Gastrocnemius medialis (tissue), 4 donors: ENCODE measurements around the gene UBE2Q1. TPM values are rescaled to one million over a fixed set of nuclear protein-coding genes. Genes with fewer than 3 reads are reported as not detected.

Experiments used
- ATAC-seq, 2 donors: fragments of 150-250 bp; one replicate each; pipeline ENCODE4 v1.9.1; 2016
- DNase-seq, 2 donors: peaks; one replicate each; pipeline ENCODE4 v3.0.0-alpha.2; 2019
- H3K27ac ChIP-seq, 4 donors: fragments of 200-600 bp; sonication (generic); 1 replicate in 1 of 4; 2 replicates in 3 of 4; pipeline ENCODE4 v1.5.1; 2016 to 2018; ENCODE audit warnings: mild to moderate bottlenecking in 2 of 4, moderate library complexity in 1 of 4
- H3K27me3 ChIP-seq, 3 donors: fragments of 200-600 bp; sonication (generic) in 2 of 3; 1 replicate in 1 of 3; 2 replicates in 2 of 3; pipeline versions ENCODE4 v1.5.1 to v1.6.0; 2016 to 2019; ENCODE audit warnings: mild to moderate bottlenecking in 1 of 3, moderate library complexity in 1 of 3
- H3K36me3 ChIP-seq, 2 donors: fragments of 200-600 bp; sonication (generic) in 1 of 2; one replicate each; pipeline ENCODE4 v1.5.1; 2017 to 2018
- H3K4me1 ChIP-seq, 2 donors: fragments of 200-600 bp; sonication (generic) in 1 of 2; one replicate each; pipeline ENCODE4 v1.5.1; 2016 to 2017; ENCODE audit warnings: mild to moderate bottlenecking in 2 of 2
- H3K4me3 ChIP-seq, 4 donors: fragments of 200-600 bp; sonication (generic) in 3 of 4; 1 replicate in 1 of 4; 2 replicates in 3 of 4; pipeline ENCODE4 v1.5.1; 2016 to 2019; ENCODE audit warnings: mild to moderate bottlenecking in 2 of 4
- H3K9me3 ChIP-seq, 3 donors: fragments of 200-600 bp; sonication (generic) in 2 of 3; 1 replicate in 1 of 3; 2 replicates in 2 of 3; pipeline ENCODE4 v1.5.1; 2016 to 2019
- CTCF ChIP-seq, 5 experiments: fragments of 450-650 bp in 3 of 5; fragments of 200-600 bp in 2 of 5; sonication (generic) in 2 of 5; IDR thresholded peaks in 4 of 5; conservative IDR thresholded peaks in 1 of 5; 1 replicate in 4 of 5; 2 replicates in 1 of 5; pipeline ENCODE4 v1.5.1; 2016 to 2019; ENCODE audit warnings: antibody characterized with exemption in 5 of 5, mild to moderate bottlenecking in 3 of 5, moderate library complexity in 3 of 5
- POLR2A ChIP-seq, 2 donors: fragments of 450-650 bp; IDR thresholded peaks; one replicate each; pipeline ENCODE4 v1.6.1; 2017; ENCODE audit warnings: antibody characterized with exemption in 2 of 2, mild to moderate bottlenecking in 2 of 2, moderate library complexity in 2 of 2
- in situ Hi-C, 4 donors: fragments of 200-750 bp; cut with MboI; loops; one replicate each; pipeline versions ENCODE4 v1.15.0 to v1.8.0; 2017; ENCODE audit warnings: low sequenced_read_pairs in 4 of 4
- intact Hi-C: fragments of 100-400 bp; cut with DNase I; formaldehyde crosslinking; loops from one replicate; pipeline ENCODE4 v1.15.1; 2023; ENCODE audit warnings: low total_unique reads
- total RNA-seq, 4 donors: library from RNA; depleted of rRNA; stranded (reverse); fragments of >200 nt; gene quantifications; one replicate each; pipeline versions ENCODE4 v1.1.0 to v1.2.3, GENCODE V29; 2016

UBE2Q1 gene
- total RNA-seq, 4 donors from 2014 or later = 18.8 to 42.8 (median 24.1) TPM

DNA sequence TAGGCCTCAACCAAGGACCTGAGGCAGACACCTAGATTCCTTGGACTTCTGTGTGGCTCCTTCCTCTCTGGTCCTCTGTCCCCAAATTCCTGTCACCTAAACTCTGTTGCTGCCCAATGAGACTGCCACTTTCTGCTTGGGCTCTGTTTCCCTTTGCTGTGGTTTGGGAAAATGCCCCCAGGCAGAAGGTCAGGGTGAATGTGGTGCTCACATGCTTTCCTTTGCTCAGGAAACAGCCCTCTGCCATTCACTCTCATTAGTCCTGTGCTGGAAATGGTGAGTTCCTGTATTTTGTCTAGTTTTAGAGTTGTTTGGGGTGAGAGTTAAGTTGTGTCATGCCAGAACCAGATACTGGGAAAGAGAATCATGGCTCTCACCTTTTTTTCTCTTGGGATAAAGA, 33.6 kb downstream of the UBE2Q1 start:
- Histone ChIP-seq H3K36me3 (no peaks in the 10 kb centered on the region), H3K27me3 (no peaks in the 10 kb centered on the region), H3K4me1 (peaks cover 0 to 5% of the 10 kb centered on the region in 2 donors), H3K4me3 (no peak overlapping the region), H3K27ac (no peak overlapping the region), H3K9me3 (no peaks in the 10 kb centered on the region)
- no peak for ATAC-seq
- DNase-seq = no peak
- intact Hi-C loops (loop anchor here (5.0 kb wide), 1 partner anchor 38 kb away; no protein-coding TSS in a partner anchor), in situ Hi-C loops (no loop called here)
- TF ChIP-seq CTCF (IDR thresholded peaks at IDR 0.05 in 4 of 5, conservative IDR thresholded peaks at IDR 0.05 in 1 of 5) (no peak), POLR2A (IDR thresholded peaks at IDR 0.05) (no peak)

DNA sequence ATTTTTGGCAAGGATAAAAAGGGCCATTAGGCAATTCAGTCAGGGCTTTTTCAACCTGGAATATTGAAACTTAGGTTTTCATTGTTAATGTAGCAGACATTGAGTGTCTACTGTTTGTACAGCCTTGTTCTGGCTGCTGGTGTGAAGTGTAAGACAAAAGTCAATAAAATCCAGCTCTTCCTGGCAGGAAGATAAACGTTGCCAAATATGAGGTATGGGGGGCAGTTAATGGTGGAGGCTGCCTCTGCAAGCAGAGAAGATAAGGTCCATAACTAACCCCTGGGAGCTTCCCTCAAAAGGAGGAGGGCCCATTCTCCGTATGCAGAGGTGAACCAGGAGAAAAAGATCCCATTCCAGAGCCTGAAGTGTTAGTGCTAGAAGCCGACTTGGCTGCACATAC, 36.8 kb downstream of the UBE2Q1 start:
- ATAC-seq (no peak), DNase-seq (no peak)
- Histone ChIP-seq H3K9me3 (no peaks in the 10 kb centered on the region), H3K36me3 (no peaks in the 10 kb centered on the region), H3K27me3 (no peaks in the 10 kb centered on the region), H3K4me1 (peaks cover 0 to 5% of the 10 kb centered on the region in 2 donors), H3K4me3 (no peak overlapping the region), H3K27ac (no peak overlapping the region)
- intact Hi-C loops = loop anchor here (5.0 kb wide), 1 partner anchor 34 kb away; no protein-coding TSS in a partner anchor
- no peak for TF ChIP-seq CTCF (IDR thresholded peaks at IDR 0.05 in 4 of 5, conservative IDR thresholded peaks at IDR 0.05 in 1 of 5)
- TF ChIP-seq POLR2A (IDR thresholded peaks at IDR 0.05) = no peak
- in situ Hi-C loops = no loop called here

- Histone ChIP-seq H3K27ac (no peak overlapping the region), H3K9me3 (no peaks in the 10 kb centered on the region), H3K4me3 (no peak overlapping the region), H3K27me3 (no peaks in the 10 kb centered on the region), H3K4me1 (peaks cover 0 to 5% of the 10 kb centered on the region in 2 donors), H3K36me3 (no peaks in the 10 kb centered on the region)
- in situ Hi-C loops (no loop called here), intact Hi-C loops (loop anchor here (5.0 kb wide), 1 partner anchor 33 kb away; no protein-coding TSS in a partner anchor)
- peak in 1 of 2 donors; percentile 26 for ATAC-seq
- TF ChIP-seq POLR2A (IDR thresholded peaks at IDR 0.05) = no peak
- TF ChIP-seq CTCF (IDR thresholded peaks at IDR 0.05 in 4 of 5, conservative IDR thresholded peaks at IDR 0.05 in 1 of 5) = no peak
- no peak for DNase-seq
Observed at GRCh38 chr1:154520333-154520732, 38.1 kb downstream of the UBE2Q1 start.

DNA sequence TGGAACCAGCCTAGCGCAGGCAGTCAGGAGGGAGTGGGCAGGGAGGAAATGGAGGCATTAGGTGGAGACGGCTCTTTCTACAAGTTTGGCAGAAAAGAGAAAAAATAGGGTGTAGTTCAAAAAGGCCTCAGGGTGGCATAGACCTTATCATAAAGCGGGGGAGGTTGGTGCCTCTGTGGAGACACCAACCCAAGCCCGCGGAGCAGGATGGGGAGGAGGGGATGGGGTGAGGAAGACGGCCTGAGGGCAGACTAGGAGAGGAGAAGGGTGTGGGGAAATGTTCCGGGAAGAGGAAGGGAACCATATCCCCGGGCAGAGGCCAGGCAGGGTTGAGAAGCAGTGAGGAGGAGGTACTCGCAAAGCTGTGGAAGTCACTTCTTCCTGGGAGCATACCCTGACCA, 38.9 kb downstream of the UBE2Q1 start:
- in situ Hi-C loops = no loop called here
- no peaks in the 10 kb centered on the region for H3K36me3 ChIP-seq
- no peak overlapping the region for H3K27ac ChIP-seq
- H3K4me1 ChIP-seq = peaks cover 0 to 5% of the 10 kb centered on the region in 2 donors
- no peak overlapping the region for H3K4me3 ChIP-seq
- no peak for TF ChIP-seq CTCF (IDR thresholded peaks at IDR 0.05 in 4 of 5, conservative IDR thresholded peaks at IDR 0.05 in 1 of 5)
- TF ChIP-seq POLR2A (IDR thresholded peaks at IDR 0.05) = no peak
- ATAC-seq = no peak
- intact Hi-C loops = no loop called here
- DNase-seq = no peak
- no peaks in the 10 kb centered on the region for H3K9me3 ChIP-seq
- H3K27me3 ChIP-seq = no peaks in the 10 kb centered on the region

DNA sequence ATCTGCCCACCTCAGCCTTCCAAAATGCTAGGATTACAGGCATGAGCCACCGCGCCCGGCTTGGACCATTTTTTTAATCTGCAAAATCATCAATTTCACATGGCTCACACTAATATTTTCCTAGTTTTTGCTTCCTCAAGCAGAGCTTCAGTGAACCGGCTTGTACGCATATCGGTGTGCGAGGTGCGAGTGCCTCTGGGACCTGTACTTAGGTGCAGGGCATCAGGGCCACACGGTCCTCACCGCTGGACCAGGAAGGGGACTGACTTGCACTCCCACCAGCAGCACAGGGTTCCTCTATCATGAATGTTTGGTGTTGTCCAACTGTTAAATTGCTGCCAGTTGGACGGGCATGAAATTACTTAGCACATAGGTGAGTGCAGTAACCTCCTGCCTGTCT, 40.8 kb downstream of the UBE2Q1 start:
- Histone ChIP-seq H3K36me3 (no peaks in the 10 kb centered on the region), H3K27ac (no peak overlapping the region), H3K4me3 (no peak overlapping the region), H3K27me3 (no peaks in the 10 kb centered on the region), H3K4me1 (peaks cover 0 to 5% of the 10 kb centered on the region in 2 donors), H3K9me3 (no peaks in the 10 kb centered on the region)
- in situ Hi-C loops (no loop called here), intact Hi-C loops (no loop called here)
- TF ChIP-seq CTCF (IDR thresholded peaks at IDR 0.05 in 4 of 5, conservative IDR thresholded peaks at IDR 0.05 in 1 of 5) (no peak), POLR2A (IDR thresholded peaks at IDR 0.05) (no peak)
- ATAC-seq = no peak
- DNase-seq = no peak
